PC-3 (cell line): ENCODE data around the gene SRRM5. TPM values are rescaled to one million over a fixed set of nuclear protein-coding genes. Genes with fewer than 3 reads are reported as not detected.

ENCODE experiments used
- ATAC-seq: fragments of 200-7000 bp; cut with Tn5 transposase; 2 replicates; pipeline ENCODE4 v1.9.1; 2020; ENCODE audit warnings: mild to moderate bottlenecking, moderate library complexity
- BruUV-seq: library from RNA; stranded (reverse); fragments of 400-500 nt; replicated peaks from 2 replicates; lab custom pipeline; 2021; lab: Mats Ljungman, UMichigan
- CTCF ChIA-PET: fragments of 300-600 bp; sonication (Branson Sonifier 250); formaldehyde crosslinking; loops from one replicate; lab custom pipeline; 2022; ENCODE audit warnings: antibody characterized with exemption; lab: Charles Lee
- POLR2A ChIA-PET: fragments of 300-600 bp; sonication (Branson Sonifier 250); formaldehyde crosslinking; loops from one replicate; lab custom pipeline; 2022; ENCODE audit warnings: antibody characterized with exemption; ENCODE audit not compliant: unreplicated experiment; lab: Charles Lee
- DNase-seq: peaks from one replicate; pipeline ENCODE4 v3.0.0-alpha.2; 2015
- H2AFZ ChIP-seq: fragments of 300-600 bp; sonication (generic); 2 replicates; pipeline ENCODE4 v1.6.0; 2016; ENCODE audit warnings: antibody characterized with exemption, low read length
- H3F3A ChIP-seq: fragments of 300-600 bp; sonication (generic); one replicate; pipeline ENCODE4 v1.6.0; 2017; ENCODE audit warnings: antibody characterized with exemption, low read length, control low read depth, mild to moderate bottlenecking; ENCODE audit not compliant: unreplicated experiment
- H3K27ac ChIP-seq: fragments of 300-600 bp; sonication (generic); 2 replicates; pipeline ENCODE4 v1.5.1; 2016; ENCODE audit warnings: mild to moderate bottlenecking, low read length
- H3K27me3 ChIP-seq: fragments of 300-600 bp; sonication (generic); 2 replicates; pipeline ENCODE4 v1.6.1; 2016; ENCODE audit warnings: low read length, mixed read lengths
- H3K36me3 ChIP-seq: fragments of 300-600 bp; sonication (generic); 2 replicates; pipeline ENCODE4 v1.6.1; 2016; ENCODE audit warnings: low read depth, mixed run types, low read length, mixed read lengths
- H3K4me1 ChIP-seq: fragments of 300-600 bp; sonication (generic); 2 replicates; pipeline ENCODE4 v1.5.1; 2016; ENCODE audit warnings: low read length; ENCODE audit not compliant: insufficient read depth
- H3K4me2 ChIP-seq: fragments of 300-600 bp; sonication (generic); 2 replicates; pipeline ENCODE4 v1.6.0; 2016; ENCODE audit warnings: low read length
- H3K4me3 ChIP-seq: fragments of 300-600 bp; sonication (generic); 2 replicates; pipeline ENCODE4 v1.5.1; 2016; ENCODE audit warnings: mild to moderate bottlenecking, low read length, mixed read lengths
- H3K79me2 ChIP-seq: fragments of 300-600 bp; sonication (generic); 2 replicates; pipeline ENCODE4 v1.6.1; 2017; ENCODE audit warnings: low read length, mixed read lengths
- H3K9ac ChIP-seq: fragments of 300-600 bp; sonication (generic); 2 replicates; pipeline ENCODE4 v1.6.0; 2016; ENCODE audit warnings: mild to moderate bottlenecking, low read length
- H3K9me2 ChIP-seq: fragments of 300-600 bp; sonication (generic); replicated peaks from 2 replicates; pipeline ENCODE4 v1.6.1; 2016; ENCODE audit warnings: mixed run types, low read length, mixed read lengths
- H3K9me3 ChIP-seq: fragments of 300-600 bp; sonication (generic); 2 replicates; pipeline ENCODE4 v1.6.1; 2016; ENCODE audit warnings: low read length, mixed read lengths
- H4K20me1 ChIP-seq: fragments of 300-600 bp; sonication (generic); 2 replicates; pipeline ENCODE4 v1.6.1; 2016; ENCODE audit warnings: low read length, mixed read lengths
- EZH2 ChIP-seq: fragments of 300-600 bp; sonication (generic); IDR thresholded peaks from one replicate; pipeline ENCODE4 v1.6.1; 2017; ENCODE audit warnings: antibody characterized with exemption, mild to moderate bottlenecking, low read length; ENCODE audit not compliant: unreplicated experiment
- EZH2phosphoT487 ChIP-seq: fragments of 300-600 bp; sonication (generic); IDR thresholded peaks from 2 replicates; pipeline ENCODE4 v1.6.1; 2018; ENCODE audit warnings: mild to moderate bottlenecking, antibody characterized with exemption, low read length, borderline replicate concordance
- intact Hi-C: fragments of 100-400 bp; cut with micrococcal nuclease; formaldehyde crosslinking; loops from 2 replicates; pipeline ENCODE4 v1.9.0; 2023
- total RNA-seq: library from RNA; depleted of rRNA; stranded (reverse); fragments of >200 nt; gene quantifications from 2 replicates; pipeline ENCODE4 v1.2.3, GENCODE V29; 2014
- TF ChIP-seq, protein P1 (sequence below): fragments of 300-600 bp; sonication (generic); conservative IDR thresholded peaks from 2 replicates; pipeline ENCODE4 v1.5.1; 2017; ENCODE audit warnings: antibody characterized with exemption, low read depth, mild to moderate bottlenecking, low read length

The SRRM5 gene
- total RNA-seq, 1 experiment from 2014 or later, result 0.11 TPM

DNA sequence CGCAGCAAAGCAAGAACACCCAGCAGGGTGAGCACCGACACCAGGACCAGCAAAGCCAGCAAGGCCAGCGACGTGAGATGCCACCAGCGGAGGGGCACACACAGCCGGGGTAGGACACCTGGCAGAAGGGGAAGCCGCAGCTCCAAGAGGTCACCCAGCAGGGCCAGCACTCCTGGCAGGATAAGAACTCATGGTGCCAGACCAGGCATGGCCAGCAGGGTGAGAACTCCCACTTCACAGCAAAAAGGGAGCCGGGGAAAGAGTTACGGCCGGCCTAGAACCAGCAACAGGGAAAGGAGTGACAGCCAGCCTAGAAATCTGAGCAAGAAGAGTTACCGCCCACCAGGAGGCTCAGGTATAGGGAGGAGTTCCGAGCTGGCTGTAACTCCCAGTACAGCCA lies 486 bp downstream of the SRRM5 start:
- no peaks in the 10 kb centered on the region for H3K4me1 ChIP-seq
- H3K27me3 ChIP-seq, result no peaks in the 10 kb centered on the region
- H3K4me2 ChIP-seq, result no peak overlapping the region
- no peak overlapping the region for H3K9ac ChIP-seq
- no peaks in the 10 kb centered on the region for H3K9me2 ChIP-seq
- no peak for DNase-seq
- intact Hi-C loops, result no loop called here
- no peak overlapping the region for H3K27ac ChIP-seq
- ATAC-seq, result no peak
- no peaks in the 10 kb centered on the region for H3F3A ChIP-seq
- ChIA-PET CTCF (no interaction called here), POLR2A (no interaction called here)
- H3K36me3 ChIP-seq, result no peaks in the 10 kb centered on the region; the same call in 1 of the 2 replicates
- no peaks in the 10 kb centered on the region for H4K20me1 ChIP-seq
- no peak overlapping the region for H3K4me3 ChIP-seq
- 0 out of 2 replicates have a peak, but pooled peaks cover 6% of the 10 kb centered on the region for H3K79me2 ChIP-seq
- no peaks in the 10 kb centered on the region for H3K9me3 ChIP-seq
- no peak overlapping the region for H2AFZ ChIP-seq
- BruUV-seq, result no TSS peak
- TF ChIP-seq EZH2phosphoT487 (no peak), EZH2 (no peak)
- TF ChIP-seq, protein P1, sequence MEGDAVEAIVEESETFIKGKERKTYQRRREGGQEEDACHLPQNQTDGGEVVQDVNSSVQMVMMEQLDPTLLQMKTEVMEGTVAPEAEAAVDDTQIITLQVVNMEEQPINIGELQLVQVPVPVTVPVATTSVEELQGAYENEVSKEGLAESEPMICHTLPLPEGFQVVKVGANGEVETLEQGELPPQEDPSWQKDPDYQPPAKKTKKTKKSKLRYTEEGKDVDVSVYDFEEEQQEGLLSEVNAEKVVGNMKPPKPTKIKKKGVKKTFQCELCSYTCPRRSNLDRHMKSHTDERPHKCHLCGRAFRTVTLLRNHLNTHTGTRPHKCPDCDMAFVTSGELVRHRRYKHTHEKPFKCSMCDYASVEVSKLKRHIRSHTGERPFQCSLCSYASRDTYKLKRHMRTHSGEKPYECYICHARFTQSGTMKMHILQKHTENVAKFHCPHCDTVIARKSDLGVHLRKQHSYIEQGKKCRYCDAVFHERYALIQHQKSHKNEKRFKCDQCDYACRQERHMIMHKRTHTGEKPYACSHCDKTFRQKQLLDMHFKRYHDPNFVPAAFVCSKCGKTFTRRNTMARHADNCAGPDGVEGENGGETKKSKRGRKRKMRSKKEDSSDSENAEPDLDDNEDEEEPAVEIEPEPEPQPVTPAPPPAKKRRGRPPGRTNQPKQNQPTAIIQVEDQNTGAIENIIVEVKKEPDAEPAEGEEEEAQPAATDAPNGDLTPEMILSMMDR, result no peak

DNA sequence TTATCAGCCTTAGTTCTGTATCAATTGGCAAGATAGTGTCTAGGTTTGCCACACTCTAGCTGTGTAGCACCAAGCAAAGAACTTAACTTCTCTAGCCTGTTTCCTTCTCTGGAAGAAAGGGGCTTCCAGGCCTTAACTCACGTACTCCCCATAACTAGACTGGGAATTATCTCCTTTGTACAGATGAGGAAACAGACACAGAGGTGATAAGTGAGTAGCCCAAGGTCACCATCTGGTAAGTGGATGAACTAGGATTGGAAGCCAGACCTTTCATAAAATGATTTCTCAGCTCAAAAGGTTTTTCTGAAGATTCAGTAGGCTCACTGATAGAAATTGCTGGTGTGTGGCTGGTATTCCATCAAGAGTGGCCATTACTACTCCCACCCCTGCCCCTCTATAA lies 4.4 kb downstream of the SRRM5 start:
- no TSS peak for BruUV-seq
- intact Hi-C loops, result no loop called here
- POLR2A ChIA-PET, result no interaction called here

DNA sequence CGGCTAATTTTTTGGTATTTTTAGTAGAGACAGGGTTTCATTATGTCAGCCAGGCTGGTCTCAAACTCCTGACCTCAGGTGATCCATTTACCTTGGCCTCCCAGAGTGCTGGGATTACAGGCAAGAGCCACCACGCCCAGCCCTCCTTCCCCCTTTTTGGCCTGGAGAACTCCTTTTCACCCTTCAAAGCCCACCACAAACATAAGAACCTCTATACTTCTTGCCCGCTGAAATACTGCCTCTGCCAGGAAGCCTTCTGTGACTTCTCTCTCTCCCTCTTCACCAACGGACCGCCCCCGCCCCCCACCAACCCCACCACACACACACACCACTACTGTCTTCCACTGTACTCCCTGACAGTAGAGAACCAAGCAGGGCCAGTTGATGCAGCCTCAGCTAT lies 5.1 kb downstream of the SRRM5 start:
- H3K79me2 ChIP-seq, result peaks cover 18% of the 10 kb centered on the region
- no TSS peak for BruUV-seq

More for the DNA sequence above, 4.4 kb downstream of the SRRM5 start:
- TF ChIP-seq EZH2 (no peak), EZH2phosphoT487 (no peak)
- TF ChIP-seq, protein P1, result no peak
- CTCF ChIA-PET, result no interaction called here
- Histone ChIP-seq H3K9me3 (no peaks in the 10 kb centered on the region), H4K20me1 (no peaks in the 10 kb centered on the region), H3K27ac (no peak overlapping the region), H3K27me3 (no peaks in the 10 kb centered on the region), H3K4me2 (no peak overlapping the region), H3K9me2 (no peaks in the 10 kb centered on the region), H3F3A (no peaks in the 10 kb centered on the region), H3K36me3 (no peaks in the 10 kb centered on the region; the same call in 1 of the 2 replicates), H3K4me1 (peaks cover 13% of the 10 kb centered on the region), H2AFZ (no peak overlapping the region), H3K79me2 (peaks cover 18% of the 10 kb centered on the region), H3K9ac (no peak overlapping the region), H3K4me3 (no peak overlapping the region)
- DNase-seq (no peak), ATAC-seq (no peak)

More for the DNA sequence above, 5.1 kb downstream of the SRRM5 start:
- H3K9me3 ChIP-seq, result no peaks in the 10 kb centered on the region
- TF ChIP-seq EZH2, result no peak
- TF ChIP-seq, protein P1, result no peak
- TF ChIP-seq EZH2phosphoT487, result no peak
- no peak overlapping the region for H3K9ac ChIP-seq
- DNase-seq (no peak), ATAC-seq (no peak)
- H3K4me2 ChIP-seq, result no peak overlapping the region
- no peak overlapping the region for H3K4me3 ChIP-seq
- no peaks in the 10 kb centered on the region for H4K20me1 ChIP-seq
- no peak overlapping the region for H3K27ac ChIP-seq
- no peaks in the 10 kb centered on the region for H3F3A ChIP-seq
- no peaks in the 10 kb centered on the region; the same call in 1 of the 2 replicates for H3K36me3 ChIP-seq
- ChIA-PET CTCF (no interaction called here), POLR2A (no interaction called here)
- H3K9me2 ChIP-seq, result no peaks in the 10 kb centered on the region
- H3K4me1 ChIP-seq, result peaks cover 13% of the 10 kb centered on the region
- H2AFZ ChIP-seq, result no peak overlapping the region
- no peaks in the 10 kb centered on the region for H3K27me3 ChIP-seq
- intact Hi-C loops, result no loop called here
